ENCODE results near the gene SPATA6L. TPM values are rescaled to one million over a fixed set of nuclear protein-coding genes. Genes with fewer than 3 reads are reported as not detected.

SPATA6L gene
- total RNA-seq, 1 experiment from 2014 or later, result 1.8 TPM

- ChIA-PET CTCF (interaction anchor here (2.4 kb wide), 1 partner anchor 79 kb away, joined by 8 read pairs; no protein-coding TSS in a partner anchor), POLR2A (interaction anchor here (3.4 kb wide), 1 partner anchor 16 kb away, joined by 14 read pairs; the partner anchor contains the start of gene CDC37L1)
- no peak for ATAC-seq
- Mint-ChIP-seq H3K9me3 (peaks cover 5% of the 10 kb centered on the region; the same call in 1 of the 2 replicates), H3K36me3 (peaks cover 5% of the 10 kb centered on the region), H3K27me3 (ENCODE audit: low read depth) (no peaks in the 10 kb centered on the region; the same call in 1 of the 2 replicates), H3K4me3 (peak overlapping the region; percentile 82), H3K4me1 (peaks cover 59% of the 10 kb centered on the region), H3K27ac (no peak overlapping the region)
- no peak for DNase-seq (ENCODE audit: low spot score)
- TF ChIP-seq, protein P1, sequence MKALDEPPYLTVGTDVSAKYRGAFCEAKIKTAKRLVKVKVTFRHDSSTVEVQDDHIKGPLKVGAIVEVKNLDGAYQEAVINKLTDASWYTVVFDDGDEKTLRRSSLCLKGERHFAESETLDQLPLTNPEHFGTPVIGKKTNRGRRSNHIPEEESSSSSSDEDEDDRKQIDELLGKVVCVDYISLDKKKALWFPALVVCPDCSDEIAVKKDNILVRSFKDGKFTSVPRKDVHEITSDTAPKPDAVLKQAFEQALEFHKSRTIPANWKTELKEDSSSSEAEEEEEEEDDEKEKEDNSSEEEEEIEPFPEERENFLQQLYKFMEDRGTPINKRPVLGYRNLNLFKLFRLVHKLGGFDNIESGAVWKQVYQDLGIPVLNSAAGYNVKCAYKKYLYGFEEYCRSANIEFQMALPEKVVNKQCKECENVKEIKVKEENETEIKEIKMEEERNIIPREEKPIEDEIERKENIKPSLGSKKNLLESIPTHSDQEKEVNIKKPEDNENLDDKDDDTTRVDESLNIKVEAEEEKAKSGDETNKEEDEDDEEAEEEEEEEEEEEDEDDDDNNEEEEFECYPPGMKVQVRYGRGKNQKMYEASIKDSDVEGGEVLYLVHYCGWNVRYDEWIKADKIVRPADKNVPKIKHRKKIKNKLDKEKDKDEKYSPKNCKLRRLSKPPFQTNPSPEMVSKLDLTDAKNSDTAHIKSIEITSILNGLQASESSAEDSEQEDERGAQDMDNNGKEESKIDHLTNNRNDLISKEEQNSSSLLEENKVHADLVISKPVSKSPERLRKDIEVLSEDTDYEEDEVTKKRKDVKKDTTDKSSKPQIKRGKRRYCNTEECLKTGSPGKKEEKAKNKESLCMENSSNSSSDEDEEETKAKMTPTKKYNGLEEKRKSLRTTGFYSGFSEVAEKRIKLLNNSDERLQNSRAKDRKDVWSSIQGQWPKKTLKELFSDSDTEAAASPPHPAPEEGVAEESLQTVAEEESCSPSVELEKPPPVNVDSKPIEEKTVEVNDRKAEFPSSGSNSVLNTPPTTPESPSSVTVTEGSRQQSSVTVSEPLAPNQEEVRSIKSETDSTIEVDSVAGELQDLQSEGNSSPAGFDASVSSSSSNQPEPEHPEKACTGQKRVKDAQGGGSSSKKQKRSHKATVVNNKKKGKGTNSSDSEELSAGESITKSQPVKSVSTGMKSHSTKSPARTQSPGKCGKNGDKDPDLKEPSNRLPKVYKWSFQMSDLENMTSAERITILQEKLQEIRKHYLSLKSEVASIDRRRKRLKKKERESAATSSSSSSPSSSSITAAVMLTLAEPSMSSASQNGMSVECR (CRISPR knock-in tag; IDR thresholded peaks at IDR 0.05; ENCODE audit: borderline replicate concordance), result no peak
- TF ChIP-seq, protein P2, sequence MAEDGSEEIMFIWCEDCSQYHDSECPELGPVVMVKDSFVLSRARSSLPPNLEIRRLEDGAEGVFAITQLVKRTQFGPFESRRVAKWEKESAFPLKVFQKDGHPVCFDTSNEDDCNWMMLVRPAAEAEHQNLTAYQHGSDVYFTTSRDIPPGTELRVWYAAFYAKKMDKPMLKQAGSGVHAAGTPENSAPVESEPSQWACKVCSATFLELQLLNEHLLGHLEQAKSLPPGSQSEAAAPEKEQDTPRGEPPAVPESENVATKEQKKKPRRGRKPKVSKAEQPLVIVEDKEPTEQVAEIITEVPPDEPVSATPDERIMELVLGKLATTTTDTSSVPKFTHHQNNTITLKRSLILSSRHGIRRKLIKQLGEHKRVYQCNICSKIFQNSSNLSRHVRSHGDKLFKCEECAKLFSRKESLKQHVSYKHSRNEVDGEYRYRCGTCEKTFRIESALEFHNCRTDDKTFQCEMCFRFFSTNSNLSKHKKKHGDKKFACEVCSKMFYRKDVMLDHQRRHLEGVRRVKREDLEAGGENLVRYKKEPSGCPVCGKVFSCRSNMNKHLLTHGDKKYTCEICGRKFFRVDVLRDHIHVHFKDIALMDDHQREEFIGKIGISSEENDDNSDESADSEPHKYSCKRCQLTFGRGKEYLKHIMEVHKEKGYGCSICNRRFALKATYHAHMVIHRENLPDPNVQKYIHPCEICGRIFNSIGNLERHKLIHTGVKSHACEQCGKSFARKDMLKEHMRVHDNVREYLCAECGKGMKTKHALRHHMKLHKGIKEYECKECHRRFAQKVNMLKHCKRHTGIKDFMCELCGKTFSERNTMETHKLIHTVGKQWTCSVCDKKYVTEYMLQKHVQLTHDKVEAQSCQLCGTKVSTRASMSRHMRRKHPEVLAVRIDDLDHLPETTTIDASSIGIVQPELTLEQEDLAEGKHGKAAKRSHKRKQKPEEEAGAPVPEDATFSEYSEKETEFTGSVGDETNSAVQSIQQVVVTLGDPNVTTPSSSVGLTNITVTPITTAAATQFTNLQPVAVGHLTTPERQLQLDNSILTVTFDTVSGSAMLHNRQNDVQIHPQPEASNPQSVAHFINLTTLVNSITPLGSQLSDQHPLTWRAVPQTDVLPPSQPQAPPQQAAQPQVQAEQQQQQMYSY (CRISPR knock-in tag; IDR thresholded peaks at IDR 0.05), result no peak
- TF ChIP-seq, protein P3, sequence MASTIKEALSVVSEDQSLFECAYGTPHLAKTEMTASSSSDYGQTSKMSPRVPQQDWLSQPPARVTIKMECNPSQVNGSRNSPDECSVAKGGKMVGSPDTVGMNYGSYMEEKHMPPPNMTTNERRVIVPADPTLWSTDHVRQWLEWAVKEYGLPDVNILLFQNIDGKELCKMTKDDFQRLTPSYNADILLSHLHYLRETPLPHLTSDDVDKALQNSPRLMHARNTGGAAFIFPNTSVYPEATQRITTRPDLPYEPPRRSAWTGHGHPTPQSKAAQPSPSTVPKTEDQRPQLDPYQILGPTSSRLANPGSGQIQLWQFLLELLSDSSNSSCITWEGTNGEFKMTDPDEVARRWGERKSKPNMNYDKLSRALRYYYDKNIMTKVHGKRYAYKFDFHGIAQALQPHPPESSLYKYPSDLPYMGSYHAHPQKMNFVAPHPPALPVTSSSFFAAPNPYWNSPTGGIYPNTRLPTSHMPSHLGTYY (CRISPR knock-in tag; IDR thresholded peaks at IDR 0.05), result no peak
- TF ChIP-seq, protein P4, sequence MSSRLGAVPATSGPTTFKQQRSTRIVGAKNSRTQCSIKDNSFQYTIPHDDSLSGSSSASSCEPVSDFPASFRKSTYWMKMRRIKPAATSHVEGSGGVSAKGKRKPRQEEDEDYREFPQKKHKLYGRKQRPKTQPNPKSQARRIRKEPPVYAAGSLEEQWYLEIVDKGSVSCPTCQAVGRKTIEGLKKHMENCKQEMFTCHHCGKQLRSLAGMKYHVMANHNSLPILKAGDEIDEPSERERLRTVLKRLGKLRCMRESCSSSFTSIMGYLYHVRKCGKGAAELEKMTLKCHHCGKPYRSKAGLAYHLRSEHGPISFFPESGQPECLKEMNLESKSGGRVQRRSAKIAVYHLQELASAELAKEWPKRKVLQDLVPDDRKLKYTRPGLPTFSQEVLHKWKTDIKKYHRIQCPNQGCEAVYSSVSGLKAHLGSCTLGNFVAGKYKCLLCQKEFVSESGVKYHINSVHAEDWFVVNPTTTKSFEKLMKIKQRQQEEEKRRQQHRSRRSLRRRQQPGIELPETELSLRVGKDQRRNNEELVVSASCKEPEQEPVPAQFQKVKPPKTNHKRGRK (CRISPR knock-in tag; IDR thresholded peaks at IDR 0.05; ENCODE audit: borderline replicate concordance), result no peak
- TF ChIP-seq ZNF396 (CRISPR knock-in tag; IDR thresholded peaks at IDR 0.05; ENCODE audit: borderline replicate concordance), result no peak
- no peak for TF ChIP-seq NFATC4 (CRISPR knock-in tag; IDR thresholded peaks at IDR 0.05)
- TF ChIP-seq, protein P5, sequence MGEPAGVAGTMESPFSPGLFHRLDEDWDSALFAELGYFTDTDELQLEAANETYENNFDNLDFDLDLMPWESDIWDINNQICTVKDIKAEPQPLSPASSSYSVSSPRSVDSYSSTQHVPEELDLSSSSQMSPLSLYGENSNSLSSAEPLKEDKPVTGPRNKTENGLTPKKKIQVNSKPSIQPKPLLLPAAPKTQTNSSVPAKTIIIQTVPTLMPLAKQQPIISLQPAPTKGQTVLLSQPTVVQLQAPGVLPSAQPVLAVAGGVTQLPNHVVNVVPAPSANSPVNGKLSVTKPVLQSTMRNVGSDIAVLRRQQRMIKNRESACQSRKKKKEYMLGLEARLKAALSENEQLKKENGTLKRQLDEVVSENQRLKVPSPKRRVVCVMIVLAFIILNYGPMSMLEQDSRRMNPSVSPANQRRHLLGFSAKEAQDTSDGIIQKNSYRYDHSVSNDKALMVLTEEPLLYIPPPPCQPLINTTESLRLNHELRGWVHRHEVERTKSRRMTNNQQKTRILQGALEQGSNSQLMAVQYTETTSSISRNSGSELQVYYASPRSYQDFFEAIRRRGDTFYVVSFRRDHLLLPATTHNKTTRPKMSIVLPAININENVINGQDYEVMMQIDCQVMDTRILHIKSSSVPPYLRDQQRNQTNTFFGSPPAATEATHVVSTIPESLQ (CRISPR knock-in tag; IDR thresholded peaks at IDR 0.05), result no peak
- TF ChIP-seq HMGXB4 (CRISPR knock-in tag; IDR thresholded peaks at IDR 0.05), result no peak
- no peak for TF ChIP-seq ZNF423 (CRISPR knock-in tag; IDR thresholded peaks at IDR 0.05)
- TF ChIP-seq ATF1 (CRISPR knock-in tag; IDR thresholded peaks at IDR 0.05), result no peak
- TF ChIP-seq ZNF138 (CRISPR knock-in tag; conservative IDR thresholded peaks at IDR 0.05), result no peak
- TF ChIP-seq NR3C1 (CRISPR knock-in tag; conservative IDR thresholded peaks at IDR 0.05; ENCODE audit: low read depth), result no peak
- TF ChIP-seq GABPB1 (CRISPR knock-in tag; IDR thresholded peaks at IDR 0.05), result no peak
- TF ChIP-seq, protein P6, sequence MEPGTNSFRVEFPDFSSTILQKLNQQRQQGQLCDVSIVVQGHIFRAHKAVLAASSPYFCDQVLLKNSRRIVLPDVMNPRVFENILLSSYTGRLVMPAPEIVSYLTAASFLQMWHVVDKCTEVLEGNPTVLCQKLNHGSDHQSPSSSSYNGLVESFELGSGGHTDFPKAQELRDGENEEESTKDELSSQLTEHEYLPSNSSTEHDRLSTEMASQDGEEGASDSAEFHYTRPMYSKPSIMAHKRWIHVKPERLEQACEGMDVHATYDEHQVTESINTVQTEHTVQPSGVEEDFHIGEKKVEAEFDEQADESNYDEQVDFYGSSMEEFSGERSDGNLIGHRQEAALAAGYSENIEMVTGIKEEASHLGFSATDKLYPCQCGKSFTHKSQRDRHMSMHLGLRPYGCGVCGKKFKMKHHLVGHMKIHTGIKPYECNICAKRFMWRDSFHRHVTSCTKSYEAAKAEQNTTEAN (CRISPR knock-in tag; IDR thresholded peaks at IDR 0.05), result no peak
- TF ChIP-seq ZSCAN18 (CRISPR knock-in tag; IDR thresholded peaks at IDR 0.05), result no peak
Measured at GRCh38 chr9:4663956-4664355, 2.3 kb downstream of the SPATA6L start.

Data from WTC11 (cell line).